Activated naive CD4-positive, alpha-beta T cell treated with anti-CD3 and anti-CD28 coated beads for 36 hours (primary cell): Measurements from ENCODE around the gene RBM39. TPM values are rescaled to one million over a fixed set of nuclear protein-coding genes. Genes with fewer than 3 reads are reported as not detected.
"Not testable (repeated sequence)": the region's sequence is repeated elsewhere in the genome, so short reads cannot be mapped to it uniquely, and the experiment has no call there.

Experiments used
- CTCF ChIA-PET: fragments of 350-600 bp; sonication (Branson Sonifier 250); formaldehyde crosslinking; loops from one replicate; lab custom pipeline; 2021; ENCODE audit warnings: antibody characterized with exemption; lab: Charles Lee
- DNase-seq: peaks from one replicate; pipeline ENCODE4 v3.0.0-alpha.2; 2020
- H3K27ac Mint-ChIP-seq: one replicate; pipeline ENCODE4 v1.8.0; 2021; ENCODE audit warnings: mild to moderate bottlenecking, mixed read lengths
- H3K27me3 Mint-ChIP-seq: one replicate; pipeline ENCODE4 v1.8.0; 2021; ENCODE audit warnings: low read depth, mixed read lengths
- H3K36me3 Mint-ChIP-seq: one replicate; pipeline ENCODE4 v1.8.0; 2021; ENCODE audit warnings: low read depth, mixed read lengths
- H3K4me1 Mint-ChIP-seq: one replicate; pipeline ENCODE4 v1.8.0; 2021; ENCODE audit warnings: low read depth, mixed read lengths
- H3K4me3 Mint-ChIP-seq: one replicate; pipeline ENCODE4 v1.8.0; 2021; ENCODE audit warnings: mild to moderate bottlenecking, moderate library complexity, mixed read lengths
- H3K9me3 Mint-ChIP-seq: one replicate; pipeline ENCODE4 v1.8.0; 2021; ENCODE audit warnings: mixed read lengths
- intact Hi-C: fragments of 100-400 bp; cut with micrococcal nuclease; formaldehyde crosslinking; loops from one replicate; pipeline ENCODE4 v1.15.1; 2023
- total RNA-seq, 2 experiments: library from RNA; stranded (reverse); gene quantifications; one replicate each; pipeline ENCODE4 v1.2.3, GENCODE V29; 2021

Gene RBM39
- total RNA-seq, 2 experiments from 2014 or later: 297 to 304 TPM

DNA sequence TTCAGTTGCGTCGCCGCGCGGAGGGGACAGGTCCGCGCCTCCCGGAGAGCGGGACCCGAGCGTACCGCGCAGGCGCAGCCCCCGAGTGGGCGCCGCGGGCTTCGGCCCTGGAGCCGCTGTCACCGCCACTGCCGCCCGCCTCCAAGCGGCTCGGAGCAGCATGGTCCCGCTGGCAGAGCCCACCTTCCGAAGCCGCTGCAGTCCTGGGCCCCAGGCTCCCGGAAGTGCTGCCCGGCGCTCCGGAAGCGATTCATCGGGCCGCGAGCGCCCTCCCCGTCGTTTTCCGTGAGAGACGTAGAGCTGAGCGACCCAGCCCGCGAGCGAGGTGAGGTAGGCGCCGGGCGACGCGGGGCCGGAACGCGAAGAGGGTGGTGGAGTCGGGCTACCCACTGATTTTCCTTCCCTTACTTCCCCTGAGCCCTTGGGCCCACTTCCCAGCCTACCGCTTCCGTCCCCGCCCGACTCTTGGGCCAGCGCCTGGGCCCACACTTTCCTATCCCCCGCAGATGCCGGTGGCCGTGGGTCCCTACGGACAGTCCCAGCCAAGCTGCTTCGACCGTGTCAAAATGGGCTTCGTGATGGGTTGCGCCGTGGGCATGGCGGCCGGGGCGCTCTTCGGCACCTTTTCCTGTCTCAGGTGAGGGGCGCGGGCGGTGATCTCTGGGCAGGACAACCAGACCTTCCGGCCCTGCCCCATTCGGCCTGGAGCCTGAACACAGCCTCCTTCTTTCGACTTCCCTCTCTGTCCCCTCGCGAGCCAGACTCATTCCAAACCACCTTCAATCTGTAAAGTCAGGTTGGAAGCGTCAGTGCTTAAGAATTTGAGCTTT lies 42.7 kb downstream of the RBM39 start, which contains the start of the genes NFS1 and ROMO1:
Gene NFS1 (minus strand): TSS at position 226 of the 830 bp plus-strand sequence. CDS start 64 bp downstream, at position 162.
Gene ROMO1 (plus strand): TSS at position 279 of the 830 bp plus-strand sequence. CDS start 228 bp downstream, at position 507.
- peaks cover 40% of the 10 kb centered on the region for H3K4me1 Mint-ChIP-seq
- CTCF ChIA-PET: interaction anchor here (0.9 kb wide), 1 partner anchor 98 kb away, joined by 3 read pairs; no protein-coding TSS in a partner anchor
- no peaks in the 10 kb centered on the region for H3K9me3 Mint-ChIP-seq
- peak; percentile 89 for DNase-seq
- H3K27me3 Mint-ChIP-seq: no peaks in the 10 kb centered on the region
- H3K27ac Mint-ChIP-seq: peak within 1 kb of the TSS; percentile 92
- peak within 1 kb of the TSS; percentile 93 for H3K4me3 Mint-ChIP-seq
- intact Hi-C loops: loop anchor here (1.0 to 5.0 kb wide), 7 partner anchors 35 to 253 kb away; partner anchors contain the start of genes CPNE1, RBM12, RBM39 and SCAND1
- H3K36me3 Mint-ChIP-seq: peaks cover 39% of the 10 kb centered on the region

DNA sequence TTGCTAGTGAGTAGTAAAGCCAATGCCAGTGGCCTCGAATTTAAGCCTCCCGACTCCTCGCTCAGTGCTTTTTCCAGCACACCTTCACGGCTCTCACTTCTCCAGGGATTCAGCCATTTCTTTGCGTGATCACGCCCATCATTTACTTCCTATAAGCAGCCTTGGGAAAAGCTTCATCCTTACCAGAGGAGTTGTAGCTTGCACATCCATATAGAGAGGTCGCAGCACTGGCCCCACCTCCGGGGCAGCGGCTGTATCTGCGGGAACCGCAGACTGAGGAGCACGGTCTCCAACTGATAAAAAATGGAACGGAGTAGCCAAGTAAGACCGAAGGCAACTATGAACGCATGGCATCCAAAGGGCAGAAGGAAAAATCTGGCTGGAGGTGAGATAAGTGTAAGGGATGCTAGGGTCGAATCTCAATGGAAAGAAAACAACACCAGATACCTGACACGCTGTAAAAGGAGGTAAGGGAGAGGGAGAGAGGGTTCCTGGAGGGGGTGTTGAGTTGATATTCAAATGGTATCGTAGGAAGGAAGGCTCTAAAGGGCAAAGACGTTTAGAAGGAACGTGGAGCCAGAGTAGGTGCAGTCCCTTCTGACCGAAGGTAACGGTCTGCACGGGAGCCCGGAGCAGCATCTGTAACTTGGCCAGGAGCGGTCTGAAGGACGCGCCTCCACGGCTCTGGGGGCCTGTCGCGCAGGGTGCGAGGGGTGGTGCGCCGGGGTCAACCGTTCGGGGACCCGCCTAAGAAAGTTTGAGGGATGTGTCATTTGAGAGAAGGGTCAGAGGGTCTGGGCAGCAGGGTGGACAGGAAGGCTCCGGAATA lies 43.5 kb downstream of the RBM39 start:
- Mint-ChIP-seq H3K36me3 (peaks cover 32% of the 10 kb centered on the region), H3K27me3 (no peaks in the 10 kb centered on the region), H3K4me3 (peak overlapping the region; percentile 93), H3K27ac (peak overlapping the region; percentile 81), H3K4me1 (peaks cover 40% of the 10 kb centered on the region), H3K9me3 (no peaks in the 10 kb centered on the region)
- intact Hi-C loops: loop anchor here (1.0 to 5.0 kb wide), 7 partner anchors 34 to 254 kb away; partner anchors contain the start of genes CPNE1, RBM12, RBM39 and SCAND1
- CTCF ChIA-PET: interaction anchor here (0.6 to 0.9 kb wide), 2 partner anchors 82 to 98 kb away, joined by 3 to 4 read pairs; no protein-coding TSS in a partner anchor
- DNase-seq: no peak

DNA sequence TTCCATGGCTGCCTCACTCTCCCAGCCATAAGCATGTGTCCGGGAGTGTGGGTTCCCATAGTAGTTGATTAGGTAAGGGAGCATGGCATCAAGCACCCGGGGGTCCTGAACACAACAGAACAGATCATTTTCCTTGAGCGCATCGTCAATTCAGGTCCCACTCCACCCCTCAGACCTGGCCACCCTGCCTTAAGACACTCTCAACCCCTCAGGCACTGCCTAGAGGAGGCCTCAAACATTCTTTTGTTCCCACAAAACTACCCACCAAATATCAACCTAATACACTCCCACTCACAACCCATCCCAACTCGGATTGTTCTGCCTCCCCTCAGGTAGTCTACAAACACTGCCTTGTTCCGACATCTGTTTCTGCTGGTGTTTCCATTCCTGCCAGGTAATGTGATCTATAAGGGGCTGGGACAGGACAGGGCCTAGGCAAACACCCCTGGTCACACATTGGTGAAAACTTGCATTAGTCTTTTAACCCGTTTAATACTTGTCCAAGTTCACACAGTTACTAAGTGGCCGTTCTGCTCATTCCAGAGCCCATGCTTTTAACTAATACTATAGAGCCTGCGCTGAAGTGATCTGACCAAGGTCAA lies 44.3 kb downstream of the RBM39 start:
- Mint-ChIP-seq H3K27me3 (no peaks in the 10 kb centered on the region), H3K9me3 (no peaks in the 10 kb centered on the region), H3K36me3 (peaks cover 31% of the 10 kb centered on the region), H3K4me3 (peak overlapping the region; percentile 93), H3K27ac (no peak overlapping the region), H3K4me1 (peaks cover 40% of the 10 kb centered on the region)
- no peak for DNase-seq
- CTCF ChIA-PET: interaction anchor here (0.6 kb wide), 1 partner anchor 81 kb away, joined by 4 read pairs; no protein-coding TSS in a partner anchor
- intact Hi-C loops: loop anchor here (2.0 to 5.0 kb wide), 3 partner anchors 45 to 255 kb away; partner anchors contain the start of genes RBM39 and SCAND1

DNA sequence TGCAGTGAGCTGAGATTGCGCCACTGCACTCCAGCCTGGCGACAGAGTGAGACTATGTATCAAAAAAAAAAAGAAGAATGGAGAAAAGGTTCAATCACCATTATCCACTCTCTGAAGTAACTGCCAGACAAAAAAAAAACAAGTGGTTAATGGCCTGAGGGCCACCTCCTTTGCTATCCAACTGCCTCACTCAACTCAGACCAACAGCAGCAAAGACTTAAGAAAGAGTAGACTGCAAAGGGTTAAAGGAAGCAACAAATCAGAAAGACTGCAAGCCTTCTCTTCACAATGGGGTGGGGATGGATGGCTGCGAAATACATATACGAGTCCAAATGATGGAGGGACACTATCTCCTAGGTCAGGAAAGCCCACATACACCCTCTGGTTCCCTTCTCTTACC lies 46.1 kb downstream of the RBM39 start:
- no peak for DNase-seq
- Mint-ChIP-seq H3K27me3 (no peaks in the 10 kb centered on the region), H3K9me3 (no peaks in the 10 kb centered on the region), H3K4me1 (peaks cover 31% of the 10 kb centered on the region), H3K4me3 (no peak overlapping the region), H3K36me3 (peaks cover 26% of the 10 kb centered on the region), H3K27ac (no peak overlapping the region)
- intact Hi-C loops: loop anchor here (5.0 kb wide), 1 partner anchor 256 kb away; the partner anchor contains the start of gene SCAND1
- CTCF ChIA-PET: interaction anchor here (1.6 kb wide), 1 partner anchor 95 kb away, joined by 9 read pairs; no protein-coding TSS in a partner anchor

DNA sequence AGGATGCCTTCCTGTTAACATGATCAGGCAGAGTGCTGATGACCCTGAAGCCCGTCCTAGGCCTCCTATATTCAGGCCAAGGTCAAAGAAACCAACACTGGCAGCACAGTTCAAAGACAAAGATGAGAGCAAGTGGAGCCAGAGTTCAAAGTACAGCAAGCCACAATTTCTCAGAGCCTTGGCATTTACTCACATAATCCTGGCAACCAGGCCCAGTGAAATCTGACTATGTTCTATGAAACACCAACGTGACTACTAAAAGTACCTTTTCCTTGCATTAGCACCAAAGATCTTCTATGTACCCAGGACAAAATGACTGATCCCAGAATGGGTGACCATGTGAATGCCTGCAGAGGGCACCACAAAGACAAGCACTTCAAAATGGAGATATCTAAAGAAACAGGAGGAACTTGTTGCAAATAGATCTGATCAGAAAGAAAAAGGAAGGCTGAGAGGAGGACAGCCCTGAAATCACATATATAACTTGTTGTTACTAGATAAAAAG lies 46.8 kb downstream of the RBM39 start:
- CTCF ChIA-PET: no interaction called here
- no peaks in the 10 kb centered on the region for H3K9me3 Mint-ChIP-seq
- H3K4me3 Mint-ChIP-seq: no peak overlapping the region
- no peak for DNase-seq
- peaks cover 24% of the 10 kb centered on the region for H3K4me1 Mint-ChIP-seq
- H3K27ac Mint-ChIP-seq: peak overlapping the region; percentile 17
- intact Hi-C loops: loop anchor here (5.0 kb wide), 1 partner anchor 257 kb away; the partner anchor contains the start of gene SCAND1
- H3K27me3 Mint-ChIP-seq: no peaks in the 10 kb centered on the region
- peaks cover 22% of the 10 kb centered on the region for H3K36me3 Mint-ChIP-seq

DNA sequence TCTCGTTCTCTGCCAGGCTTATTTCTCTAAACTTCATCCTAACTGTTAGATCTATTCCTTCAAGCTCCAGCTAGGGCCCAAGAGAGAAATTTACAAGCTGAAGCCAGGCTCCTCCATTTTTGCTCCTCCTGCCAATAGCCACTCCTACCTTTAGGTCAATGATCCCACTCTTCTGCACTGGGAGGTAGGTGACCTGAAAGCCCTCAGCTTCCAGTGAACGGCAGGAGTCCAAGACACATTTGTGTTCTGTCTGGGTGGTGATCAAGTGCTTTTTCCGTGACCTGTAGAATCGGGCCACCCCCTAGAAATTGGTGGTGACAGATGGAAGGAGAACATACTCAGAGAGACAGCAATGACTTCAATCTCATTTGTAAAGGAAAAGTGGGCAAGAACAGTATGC lies 51.8 kb downstream of the RBM39 start:
- CTCF ChIA-PET: no interaction called here
- intact Hi-C loops: no loop called here
- no peak overlapping the region for H3K27ac Mint-ChIP-seq
- H3K4me3 Mint-ChIP-seq: no peak overlapping the region
- no peaks in the 10 kb centered on the region for H3K9me3 Mint-ChIP-seq
- no peak for DNase-seq
- no peaks in the 10 kb centered on the region for H3K27me3 Mint-ChIP-seq
- H3K4me1 Mint-ChIP-seq: no peaks in the 10 kb centered on the region
- H3K36me3 Mint-ChIP-seq: peaks cover 23% of the 10 kb centered on the region

DNA sequence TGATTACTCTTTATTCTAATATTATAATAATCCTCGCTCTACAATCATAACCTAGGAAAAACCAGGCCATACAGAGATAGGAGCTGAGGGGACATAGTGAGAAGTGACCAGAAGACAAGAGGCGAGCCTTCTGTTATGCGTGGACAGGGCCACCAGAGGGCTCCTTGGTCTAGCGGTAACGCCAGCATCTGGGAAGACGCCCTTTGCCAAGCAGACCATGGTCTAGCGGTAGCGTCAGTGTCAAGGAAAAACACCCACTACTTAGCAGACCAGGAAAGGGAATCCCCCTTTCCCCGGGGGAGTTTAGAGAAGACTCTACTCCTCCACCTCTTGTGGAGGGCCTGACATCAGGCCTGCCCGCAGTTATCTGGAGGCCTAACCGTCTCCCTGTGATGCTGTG lies 55.2 kb downstream of the RBM39 start:
- not testable (repeated sequence) for H3K4me1 Mint-ChIP-seq, H3K4me3 Mint-ChIP-seq, H3K27me3 Mint-ChIP-seq, H3K9me3 Mint-ChIP-seq, H3K27ac Mint-ChIP-seq
- peak; percentile 23 for DNase-seq
- peaks cover 17% of the 10 kb centered on the region for H3K36me3 Mint-ChIP-seq
- intact Hi-C loops: loop anchor here (1.0 kb wide), 1 partner anchor 197 kb away; no protein-coding TSS in a partner anchor
- CTCF ChIA-PET: interaction anchor here (1.1 kb wide), 1 partner anchor 197 kb away, joined by 3 read pairs; no protein-coding TSS in a partner anchor

DNA sequence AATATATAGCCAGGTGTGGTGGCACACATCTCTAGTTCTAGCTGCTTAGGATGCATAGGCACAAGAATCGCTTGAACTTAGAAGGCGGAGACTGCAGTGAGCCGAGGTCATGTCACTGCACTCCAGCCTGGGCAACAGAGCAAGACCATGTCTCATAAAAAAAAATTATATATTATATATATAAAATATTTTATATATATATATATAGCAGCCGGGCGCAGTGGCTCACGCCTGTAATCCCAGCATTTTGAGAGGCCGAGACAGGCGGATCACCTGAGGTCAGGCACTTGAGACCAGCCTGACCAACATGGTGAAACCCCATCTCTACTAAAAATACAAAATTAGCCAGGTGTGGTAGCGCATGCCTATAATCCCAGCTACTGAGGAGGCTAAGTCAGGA lies 56.7 kb downstream of the RBM39 start:
- H3K27ac Mint-ChIP-seq, H3K4me3 Mint-ChIP-seq: not testable (repeated sequence)

DNA sequence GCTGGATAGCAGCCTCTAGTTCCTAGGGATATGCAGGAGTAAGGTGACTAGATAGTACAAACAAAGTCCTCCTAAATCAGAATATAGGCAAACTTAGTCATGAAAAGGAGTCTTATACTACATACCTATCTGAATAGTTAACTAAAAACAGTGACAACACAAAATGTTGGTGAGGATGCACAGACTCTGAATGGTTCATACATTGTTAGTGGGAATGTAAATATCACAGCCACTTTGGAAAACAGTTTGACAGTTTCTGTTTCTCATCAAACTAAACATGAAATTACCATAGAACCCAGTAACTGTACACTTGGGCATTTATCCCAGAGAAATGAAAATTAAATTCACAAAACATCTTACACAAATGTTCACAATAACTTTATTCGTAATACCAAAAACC lies 60.1 kb downstream of the RBM39 start:
- DNase-seq: no peak
- no peak overlapping the region for H3K4me3 Mint-ChIP-seq
- H3K36me3 Mint-ChIP-seq: peaks cover 4% of the 10 kb centered on the region
- H3K27me3 Mint-ChIP-seq: no peaks in the 10 kb centered on the region
- CTCF ChIA-PET: no interaction called here
- no peaks in the 10 kb centered on the region for H3K4me1 Mint-ChIP-seq
- H3K27ac Mint-ChIP-seq: no peak overlapping the region
- H3K9me3 Mint-ChIP-seq: no peaks in the 10 kb centered on the region
- intact Hi-C loops: no loop called here

More for the DNA sequence above, 56.7 kb downstream of the RBM39 start:
- H3K9me3 Mint-ChIP-seq, H3K27me3 Mint-ChIP-seq, intact Hi-C loops, H3K4me1 Mint-ChIP-seq, DNase-seq, CTCF ChIA-PET: not testable (repeated sequence)
- H3K36me3 Mint-ChIP-seq: peaks cover 16% of the 10 kb centered on the region

DNA sequence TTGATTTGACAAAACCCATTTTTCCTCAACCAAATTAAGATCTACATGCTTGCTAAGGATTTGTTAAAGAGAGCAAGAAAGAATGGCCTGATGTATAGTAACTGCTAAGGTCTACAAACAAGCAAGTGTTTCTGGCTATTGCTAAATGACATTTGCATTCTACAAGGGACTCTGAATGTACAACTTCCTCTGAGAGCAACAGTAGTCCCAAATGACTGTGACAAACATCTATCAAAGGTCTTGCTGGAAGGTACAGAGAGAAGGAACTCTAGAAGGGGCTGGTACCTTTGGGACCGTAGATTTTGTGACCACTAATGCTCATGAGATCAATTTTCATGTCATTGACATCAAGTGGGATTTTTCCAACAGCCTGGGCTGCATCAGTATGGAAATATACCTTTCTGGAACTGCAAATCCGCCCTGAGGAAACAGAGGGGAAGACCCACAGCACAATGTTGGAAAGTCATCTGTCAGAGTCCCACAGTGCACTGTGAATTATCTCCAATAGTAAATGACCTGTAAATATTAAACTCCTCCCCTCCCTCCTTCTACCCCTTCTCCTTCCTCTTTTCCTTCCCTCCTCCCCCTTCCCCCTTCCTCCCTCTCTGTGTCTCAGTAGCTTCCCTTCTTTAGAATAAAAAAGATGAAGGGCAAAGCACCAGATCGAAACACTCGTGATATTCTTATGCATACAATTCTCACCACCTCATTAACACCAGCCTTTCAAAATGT lies 61.4 kb downstream of the RBM39 start:
- intact Hi-C loops: no loop called here
- CTCF ChIA-PET: interaction anchor here (0.7 to 0.8 kb wide), 2 partner anchors 205 to 218 kb away, joined by 3 to 5 read pairs; no protein-coding TSS in a partner anchor
- DNase-seq: no peak
- Mint-ChIP-seq H3K9me3 (no peaks in the 10 kb centered on the region), H3K36me3 (peaks cover 4% of the 10 kb centered on the region), H3K4me1 (no peaks in the 10 kb centered on the region), H3K27me3 (no peaks in the 10 kb centered on the region), H3K27ac (no peak overlapping the region), H3K4me3 (no peak overlapping the region)

DNA sequence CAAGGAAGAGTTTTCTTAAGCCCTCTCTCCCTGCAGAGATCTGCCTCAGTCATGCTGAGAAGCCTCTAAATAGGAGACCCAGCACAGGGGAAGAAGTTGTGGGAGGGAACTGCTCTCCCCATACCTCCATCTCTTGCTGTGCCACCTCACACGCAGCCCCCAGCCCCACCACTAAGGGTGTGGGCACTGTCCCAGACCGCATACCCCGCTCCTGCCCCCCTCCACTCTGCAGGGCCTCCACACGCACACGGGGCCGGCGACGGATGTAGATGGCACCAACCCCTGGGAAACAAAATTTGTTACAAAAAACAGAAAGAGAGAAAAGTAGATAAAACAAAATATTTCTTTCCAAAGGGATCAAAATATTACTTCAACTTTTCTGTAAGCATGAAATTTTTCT lies 67.1 kb downstream of the RBM39 start:
- intact Hi-C loops: no loop called here
- H3K4me3 Mint-ChIP-seq: no peak overlapping the region
- CTCF ChIA-PET: no interaction called here

More for the DNA sequence above, 67.1 kb downstream of the RBM39 start:
- H3K27me3 Mint-ChIP-seq: no peaks in the 10 kb centered on the region
- H3K4me1 Mint-ChIP-seq: no peaks in the 10 kb centered on the region
- peaks cover 28% of the 10 kb centered on the region for H3K36me3 Mint-ChIP-seq
- DNase-seq: no peak
- no peak overlapping the region for H3K27ac Mint-ChIP-seq
- H3K9me3 Mint-ChIP-seq: no peaks in the 10 kb centered on the region
